Panc1 (cell line): ENCODE measurements around the gene WNT9A.

Experiments
- POLR2AphosphoS5 ChIP-seq: IDR thresholded peaks from 2 replicates; pipeline ENCODE4 v1.6.1; 2012; ENCODE audit warnings: mild to moderate bottlenecking, low read depth, low read length, moderate library complexity
- TF ChIP-seq, protein P1 (sequence below): fragments of 450-650 bp; IDR thresholded peaks from 2 replicates; pipeline ENCODE4 v1.5.1; 2017; ENCODE audit warnings: mild to moderate bottlenecking

DNA sequence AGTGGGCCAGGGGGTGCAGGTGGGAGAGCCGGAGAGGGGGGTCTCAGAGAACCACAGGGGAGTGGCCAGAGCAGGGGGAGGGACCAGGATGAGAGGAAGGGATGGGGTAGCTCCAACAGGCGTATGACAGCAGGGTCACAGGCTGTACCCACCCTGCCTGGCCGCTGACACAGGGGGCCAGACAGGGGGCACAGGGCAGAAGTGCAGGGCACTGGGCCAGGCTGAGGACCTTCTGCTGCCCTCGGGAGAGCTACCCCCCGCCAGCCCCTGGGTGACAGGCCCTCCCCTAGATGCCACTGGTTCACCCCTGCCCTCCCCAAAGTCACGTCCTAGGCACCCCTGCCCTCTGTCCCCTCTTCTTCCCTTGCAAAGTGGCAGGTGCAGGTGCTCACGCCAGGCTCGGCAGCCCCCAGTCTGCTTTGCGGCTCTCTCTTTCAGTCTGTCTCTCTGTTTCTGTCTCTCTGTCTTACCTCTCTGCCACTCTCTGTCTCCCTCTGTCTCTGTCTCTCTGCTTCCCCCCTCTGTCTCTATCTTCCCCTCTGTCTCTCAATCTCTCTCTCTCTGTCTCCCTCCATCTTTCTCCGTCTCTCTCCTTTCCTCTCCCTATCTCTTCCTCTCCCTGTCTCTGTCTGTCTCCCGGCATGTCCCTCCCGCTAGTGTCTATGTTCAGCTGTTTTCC is 48.5 kb downstream of the WNT9A start:
- TF ChIP-seq POLR2AphosphoS5: no peak
- TF ChIP-seq, protein P1, sequence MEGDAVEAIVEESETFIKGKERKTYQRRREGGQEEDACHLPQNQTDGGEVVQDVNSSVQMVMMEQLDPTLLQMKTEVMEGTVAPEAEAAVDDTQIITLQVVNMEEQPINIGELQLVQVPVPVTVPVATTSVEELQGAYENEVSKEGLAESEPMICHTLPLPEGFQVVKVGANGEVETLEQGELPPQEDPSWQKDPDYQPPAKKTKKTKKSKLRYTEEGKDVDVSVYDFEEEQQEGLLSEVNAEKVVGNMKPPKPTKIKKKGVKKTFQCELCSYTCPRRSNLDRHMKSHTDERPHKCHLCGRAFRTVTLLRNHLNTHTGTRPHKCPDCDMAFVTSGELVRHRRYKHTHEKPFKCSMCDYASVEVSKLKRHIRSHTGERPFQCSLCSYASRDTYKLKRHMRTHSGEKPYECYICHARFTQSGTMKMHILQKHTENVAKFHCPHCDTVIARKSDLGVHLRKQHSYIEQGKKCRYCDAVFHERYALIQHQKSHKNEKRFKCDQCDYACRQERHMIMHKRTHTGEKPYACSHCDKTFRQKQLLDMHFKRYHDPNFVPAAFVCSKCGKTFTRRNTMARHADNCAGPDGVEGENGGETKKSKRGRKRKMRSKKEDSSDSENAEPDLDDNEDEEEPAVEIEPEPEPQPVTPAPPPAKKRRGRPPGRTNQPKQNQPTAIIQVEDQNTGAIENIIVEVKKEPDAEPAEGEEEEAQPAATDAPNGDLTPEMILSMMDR: no peak
